Caco-2 (cell line): ENCODE data around the gene TYW5. TPM values are rescaled to one million over a fixed set of nuclear protein-coding genes. Genes with fewer than 3 reads are reported as not detected.

Experiments used
- BruUV-seq: library from RNA; stranded (reverse); fragments of 400-500 nt; replicated peaks from 2 replicates; lab custom pipeline; 2021; lab: Mats Ljungman, UMichigan
- CTCF ChIA-PET: fragments of 300-600 bp; sonication (Branson Sonifier 250); formaldehyde crosslinking; loops from one replicate; lab custom pipeline; 2022; ENCODE audit warnings: antibody characterized with exemption; lab: Charles Lee
- POLR2A ChIA-PET: fragments of 300-600 bp; sonication (Branson Sonifier 250); formaldehyde crosslinking; loops from one replicate; lab custom pipeline; 2022; ENCODE audit warnings: antibody characterized with exemption; lab: Charles Lee
- DNase-seq, 2 experiments: peaks; one replicate each; pipeline versions ENCODE4 v3.0.0 to v3.0.0-alpha.2; 2020 to 2022
- H3K27me3 ChIP-seq: replicated peaks from 2 replicates; pipeline ENCODE4 v1.6.0; 2011; ENCODE audit warnings: low read length; ENCODE audit not compliant: control insufficient read depth, insufficient read depth
- H3K36me3 ChIP-seq: 2 replicates; pipeline ENCODE4 v1.5.1; 2011; ENCODE audit warnings: low read length; ENCODE audit not compliant: control insufficient read depth, insufficient read depth
- H3K4me1 ChIP-seq: fragments of 250-450 bp; sonication (Bioruptor Pico); 2 replicates; pipeline ENCODE4 v1.5.1; 2020; ENCODE audit warnings: mild to moderate bottlenecking
- H3K4me3 ChIP-seq: 2 replicates; pipeline ENCODE4 v1.5.1; 2011; ENCODE audit warnings: low read depth, mild to moderate bottlenecking, control low read depth, low read length
- H3K9me3 ChIP-seq: fragments of 250-450 bp; sonication (Bioruptor Pico); 2 replicates; pipeline ENCODE4 v1.5.1; 2020; ENCODE audit warnings: mild to moderate bottlenecking, moderate library complexity
- H3K27ac Mint-ChIP-seq: one replicate; pipeline ENCODE4 v1.8.0; 2022; ENCODE audit warnings: mixed read lengths; ENCODE audit not compliant: unreplicated experiment
- H3K27me3 Mint-ChIP-seq: one replicate; pipeline ENCODE4 v1.8.0; 2022; ENCODE audit warnings: mixed read lengths; ENCODE audit not compliant: insufficient read depth, unreplicated experiment
- H3K36me3 Mint-ChIP-seq: one replicate; pipeline ENCODE4 v1.8.0; 2022; ENCODE audit warnings: mild to moderate bottlenecking, mixed read lengths; ENCODE audit not compliant: insufficient read depth, unreplicated experiment
- H3K4me1 Mint-ChIP-seq: one replicate; pipeline ENCODE4 v1.8.0; 2022; ENCODE audit warnings: low read depth, mixed read lengths; ENCODE audit not compliant: unreplicated experiment
- H3K4me3 Mint-ChIP-seq: one replicate; pipeline ENCODE4 v1.8.0; 2022; ENCODE audit warnings: mild to moderate bottlenecking, moderate library complexity, mixed read lengths; ENCODE audit not compliant: unreplicated experiment
- H3K9me3 Mint-ChIP-seq: one replicate; pipeline ENCODE4 v1.8.0; 2022; ENCODE audit warnings: mixed read lengths; ENCODE audit not compliant: unreplicated experiment
- CTCF ChIP-seq, 2 experiments: fragments of 200-600 bp in 1 of 2; IDR thresholded peaks; 1 replicate in 1 of 2; 2 replicates in 1 of 2; pipeline versions ENCODE4 v1.5.1 to v1.8.0; 2011 to 2022; ENCODE audit warnings: antibody characterized with exemption in 1 of 2, control low read depth in 1 of 2, inconsistent platforms in 1 of 2, low read depth in 1 of 2, low read length in 1 of 2, mild to moderate bottlenecking in 1 of 2, moderate library complexity in 1 of 2; ENCODE audit not compliant: insufficient read depth in 1 of 2, severe bottlenecking in 1 of 2, unreplicated experiment in 1 of 2
- intact Hi-C: fragments of 100-400 bp; cut with micrococcal nuclease; formaldehyde crosslinking; loops from one replicate; pipeline ENCODE4 v1.10.0; 2022; ENCODE audit not compliant: unreplicated experiment
- total RNA-seq: library from RNA; stranded (reverse); gene quantifications from 2 replicates; pipeline ENCODE4 v1.2.3, GENCODE V29; 2022

Gene TYW5
- total RNA-seq, 1 experiment from 2014 or later: 13.9 TPM

GRCh38 chr2:199911877-199912161 is 43.5 kb downstream of the TYW5 start:
- Mint-ChIP-seq H3K9me3 (no peaks in the 10 kb centered on the region), H3K4me1 (peaks cover 23% of the 10 kb centered on the region), H3K36me3 (peaks cover 30% of the 10 kb centered on the region), H3K27ac (peak overlapping the region; percentile 96), H3K4me3 (peak overlapping the region; percentile 93), H3K27me3 (no peaks in the 10 kb centered on the region)
- BruUV-seq: no TSS peak
- H3K9me3 ChIP-seq: peaks cover 9% of the 10 kb centered on the region
- DNase-seq: no peak
- H3K36me3 ChIP-seq: peaks cover 1% of the 10 kb centered on the region; the same call in 1 of the 2 replicates
- TF ChIP-seq CTCF (IDR thresholded peaks at IDR 0.05; ENCODE audit: insufficient read depth in 1 of 2, low read depth in 1 of 2, low read length in 1 of 2, severe bottlenecking in 1 of 2, unreplicated experiment in 1 of 2): no peak
- intact Hi-C loops: loop anchor here (1.0 to 2.0 kb wide), 3 partner anchors 43 to 173 kb away; partner anchors contain the start of genes FTCDNL1, MAIP1 and TYW5
- ChIA-PET CTCF (no interaction called here), POLR2A (interaction anchor here (0.5 to 1.1 kb wide), 2 partner anchors 43 to 62 kb away, joined by 3 to 4 read pairs; partner anchors contain the start of genes MAIP1 and TYW5)
- H3K4me3 ChIP-seq: peak overlapping the region; percentile 54
- H3K27me3 ChIP-seq: no peaks in the 10 kb centered on the region
- H3K4me1 ChIP-seq: peaks cover 12% of the 10 kb centered on the region

- Histone ChIP-seq H3K4me1 (peaks cover 12% of the 10 kb centered on the region), H3K27me3 (no peaks in the 10 kb centered on the region), H3K36me3 (peaks cover 1% of the 10 kb centered on the region; the same call in 1 of the 2 replicates), H3K9me3 (peaks cover 3% of the 10 kb centered on the region; the same call in 1 of the 2 replicates), H3K4me3 (peak within 1 kb of the TSS; percentile 54)
- no TSS peak for BruUV-seq
- CTCF ChIA-PET: interaction anchor here (0.7 kb wide), 1 partner anchor 29 kb away, joined by 3 read pairs; no protein-coding TSS in a partner anchor
- peak; percentile 99 for DNase-seq
- POLR2A ChIA-PET: interaction anchor here (0.5 to 0.8 kb wide), 3 partner anchors 44 to 514 kb away, joined by 3 to 6 read pairs (median 3); no protein-coding TSS in a partner anchor
- H3K36me3 Mint-ChIP-seq: peaks cover 24% of the 10 kb centered on the region
- peak within 1 kb of the TSS; percentile 96 for H3K27ac Mint-ChIP-seq
- H3K27me3 Mint-ChIP-seq: no peaks in the 10 kb centered on the region
- no peaks in the 10 kb centered on the region for H3K9me3 Mint-ChIP-seq
- peak within 1 kb of the TSS; percentile 93 for H3K4me3 Mint-ChIP-seq
- intact Hi-C loops: loop anchor here (1.0 to 2.0 kb wide), 3 partner anchors 44 to 172 kb away; partner anchors contain the start of genes FTCDNL1, MAIP1 and TYW5
- H3K4me1 Mint-ChIP-seq: peaks cover 23% of the 10 kb centered on the region
- TF ChIP-seq CTCF (IDR thresholded peaks at IDR 0.05; ENCODE audit: insufficient read depth in 1 of 2, low read depth in 1 of 2, low read length in 1 of 2, severe bottlenecking in 1 of 2, unreplicated experiment in 1 of 2): no peak
Observed at GRCh38 chr2:199911052-199911876, 44.0 kb downstream of the TYW5 start, which contains the start of gene C2orf69. Gene C2orf69, plus strand, starts transcription at chr2:199911293. Its CDS starts 146 bp downstream, at chr2:199911439.

GRCh38 chr2:199910338-199911051 is 44.8 kb downstream of the TYW5 start:
- ChIA-PET CTCF (no interaction called here), POLR2A (interaction anchor here (0.5 to 0.8 kb wide), 3 partner anchors 44 to 515 kb away, joined by 3 to 6 read pairs (median 3); no protein-coding TSS in a partner anchor)
- Mint-ChIP-seq H3K36me3 (peaks cover 18% of the 10 kb centered on the region), H3K27me3 (no peaks in the 10 kb centered on the region), H3K4me1 (peaks cover 23% of the 10 kb centered on the region), H3K4me3 (peak overlapping the region; percentile 93), H3K9me3 (no peaks in the 10 kb centered on the region), H3K27ac (peak overlapping the region; percentile 96)
- BruUV-seq: TSS peak; percentile 79
- H3K9me3 ChIP-seq: no peaks in the 10 kb centered on the region
- H3K4me3 ChIP-seq: peak overlapping the region; percentile 54
- intact Hi-C loops: loop anchor here (1.0 to 2.0 kb wide), 3 partner anchors 45 to 172 kb away; partner anchors contain the start of genes FTCDNL1, MAIP1 and TYW5
- H3K36me3 ChIP-seq: no peaks in the 10 kb centered on the region
- H3K4me1 ChIP-seq: peaks cover 12% of the 10 kb centered on the region
- DNase-seq: peak in 1 of 2 experiments; percentile 22
- H3K27me3 ChIP-seq: no peaks in the 10 kb centered on the region
- no peak for TF ChIP-seq CTCF (IDR thresholded peaks at IDR 0.05; ENCODE audit: insufficient read depth in 1 of 2, low read depth in 1 of 2, low read length in 1 of 2, severe bottlenecking in 1 of 2, unreplicated experiment in 1 of 2)
